ENCODE data around the gene KAZN.

DNA sequence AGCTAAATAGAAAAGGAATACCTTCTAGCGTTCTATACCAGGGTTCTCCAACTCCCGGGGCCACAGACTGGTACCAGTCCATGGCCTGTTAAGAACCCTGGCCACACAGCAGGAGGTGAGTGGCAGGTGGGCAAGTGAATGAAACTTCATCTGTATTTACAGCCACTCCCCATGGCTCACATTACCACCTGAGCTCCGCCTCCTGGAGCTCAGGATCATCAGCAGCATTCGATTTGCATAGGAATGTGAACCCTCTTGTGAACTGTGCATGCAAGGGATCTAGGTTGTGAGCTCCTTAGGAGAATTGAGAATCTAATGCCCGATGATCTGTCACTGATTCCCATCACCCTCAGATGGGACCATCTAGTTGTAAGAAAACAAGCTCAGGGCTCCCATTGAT is 107.3 kb downstream of the KAZN start:
- TF ChIP-seq, protein P1, sequence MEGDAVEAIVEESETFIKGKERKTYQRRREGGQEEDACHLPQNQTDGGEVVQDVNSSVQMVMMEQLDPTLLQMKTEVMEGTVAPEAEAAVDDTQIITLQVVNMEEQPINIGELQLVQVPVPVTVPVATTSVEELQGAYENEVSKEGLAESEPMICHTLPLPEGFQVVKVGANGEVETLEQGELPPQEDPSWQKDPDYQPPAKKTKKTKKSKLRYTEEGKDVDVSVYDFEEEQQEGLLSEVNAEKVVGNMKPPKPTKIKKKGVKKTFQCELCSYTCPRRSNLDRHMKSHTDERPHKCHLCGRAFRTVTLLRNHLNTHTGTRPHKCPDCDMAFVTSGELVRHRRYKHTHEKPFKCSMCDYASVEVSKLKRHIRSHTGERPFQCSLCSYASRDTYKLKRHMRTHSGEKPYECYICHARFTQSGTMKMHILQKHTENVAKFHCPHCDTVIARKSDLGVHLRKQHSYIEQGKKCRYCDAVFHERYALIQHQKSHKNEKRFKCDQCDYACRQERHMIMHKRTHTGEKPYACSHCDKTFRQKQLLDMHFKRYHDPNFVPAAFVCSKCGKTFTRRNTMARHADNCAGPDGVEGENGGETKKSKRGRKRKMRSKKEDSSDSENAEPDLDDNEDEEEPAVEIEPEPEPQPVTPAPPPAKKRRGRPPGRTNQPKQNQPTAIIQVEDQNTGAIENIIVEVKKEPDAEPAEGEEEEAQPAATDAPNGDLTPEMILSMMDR (IDR thresholded peaks at IDR 0.05) = no peak
- no peak for TF ChIP-seq POLR2A (IDR thresholded peaks at IDR 0.05)
- no peak for TF ChIP-seq POLR2AphosphoS5 (IDR thresholded peaks at IDR 0.05)
